HepG2 (cell line): Measurements from ENCODE around the gene SDCCAG8. TPM values are rescaled to one million over a fixed set of nuclear protein-coding genes. Genes with fewer than 3 reads are reported as not detected.

Source experiments
- ATAC-seq: fragments of 200-7000 bp; cut with Tn5 transposase; 3 replicates; pipeline ENCODE4 v1.9.1; 2020; ENCODE audit warnings: mild to moderate bottlenecking, moderate library complexity
- BruUV-seq: library from RNA; stranded (reverse); fragments of 400-500 nt; replicated peaks from 2 replicates; lab custom pipeline; 2021; lab: Mats Ljungman, UMichigan
- CTCF ChIA-PET: fragments of 300-600 bp; formaldehyde crosslinking; extraction: SDS; loops from one replicate; lab custom pipeline; 2021; ENCODE audit warnings: low total read pairs, inconsistent platforms, low intra/inter-chr PET ratio; lab: Yijun Ruan, JAX
- POLR2A ChIA-PET: fragments of 350-600 bp; sonication (Branson Sonifier 250); formaldehyde crosslinking; loops from one replicate; lab custom pipeline; 2020; ENCODE audit warnings: antibody characterized with exemption, inconsistent platforms; lab: Yijun Ruan, JAX
- DNase-seq: peaks from one replicate; pipeline ENCODE4 v3.0.0-alpha.2; 2015; ENCODE audit warnings: low spot score
- FAIRE-seq: peaks from 3 replicates; lab custom pipeline; 2011; peaks lifted over from hg19 to GRCh38; lab: Jason Lieb, UNC
- H2AFZ ChIP-seq: one replicate; pipeline ENCODE4 v1.6.1; 2011; ENCODE audit warnings: low read length, inconsistent platforms
- H3K27ac ChIP-seq: fragments of 300-600 bp; 3 replicates; pipeline ENCODE4 v1.8.0; 2011; ENCODE audit warnings: mixed run types, mild to moderate bottlenecking, mixed read lengths, low read length, inconsistent platforms; ENCODE audit not compliant: insufficient read depth; ENCODE audit errors: extremely low read length
- H3K27me3 ChIP-seq, 2 experiments: fragments of 200-600 bp in 1 of 2; 2 replicates in 1 of 2; 3 replicates in 1 of 2; pipeline versions ENCODE4 v1.6.0 to v1.8.0; 2011; ENCODE audit warnings: low read length in 2 of 2, mild to moderate bottlenecking in 2 of 2, moderate library complexity in 2 of 2, inconsistent platforms in 1 of 2; ENCODE audit not compliant: insufficient read depth in 2 of 2, control insufficient read depth in 1 of 2
- H3K36me3 ChIP-seq, 2 experiments: fragments of 200-600 bp in 1 of 2; replicated peaks in 1 of 2; 2 replicates in 1 of 2; 3 replicates in 1 of 2; pipeline versions ENCODE4 v1.5.1 to v1.8.0; 2011; ENCODE audit warnings: low read length in 2 of 2, inconsistent platforms in 1 of 2; ENCODE audit not compliant: insufficient read depth in 2 of 2, control insufficient read depth in 1 of 2
- H3K4me1 ChIP-seq: 2 replicates; pipeline ENCODE4 v1.5.1; 2012; ENCODE audit warnings: low read length, inconsistent platforms; ENCODE audit not compliant: insufficient read depth
- H3K4me2 ChIP-seq: 2 replicates; pipeline ENCODE4 v1.6.0; 2011; ENCODE audit warnings: low read depth, low read length, inconsistent platforms
- H3K4me3 ChIP-seq, 3 experiments: fragments of 200-600 bp in 1 of 3; sonication (generic), shearing (Covaris generic) in 1 of 3; replicated peaks in 1 of 3; 2 replicates each; pipeline ENCODE4 v1.5.1; 2011 to 2016; ENCODE audit warnings: low read length in 3 of 3, inconsistent platforms in 2 of 3, low read depth in 2 of 3, mild to moderate bottlenecking in 2 of 3, control low read depth in 1 of 3, mixed read lengths in 1 of 3; ENCODE audit not compliant: insufficient read depth in 1 of 3
- H3K79me2 ChIP-seq: one replicate; pipeline ENCODE4 v1.6.1; 2011; ENCODE audit warnings: low read length, inconsistent platforms; ENCODE audit not compliant: insufficient read depth
- H3K9ac ChIP-seq: 2 replicates; pipeline ENCODE4 v1.6.0; 2011; ENCODE audit warnings: mild to moderate bottlenecking, low read depth, low read length, inconsistent platforms; ENCODE audit not compliant: insufficient read depth
- H3K9me3 ChIP-seq: 2 replicates; pipeline ENCODE4 v1.5.1; 2012; ENCODE audit warnings: mild to moderate bottlenecking, low read length
- H4K20me1 ChIP-seq: 2 replicates; pipeline ENCODE4 v1.6.0; 2011; ENCODE audit warnings: inconsistent platforms, mild to moderate bottlenecking, low read length, moderate library complexity; ENCODE audit not compliant: insufficient read depth
- ARID2 ChIP-seq: sonication (generic); formaldehyde crosslinking; IDR thresholded peaks from 2 replicates; pipeline ENCODE4 v1.8.1; 2022; ENCODE audit warnings: mild to moderate bottlenecking, missing genetic modification reagents, borderline replicate concordance
- ARNT2 ChIP-seq: sonication (generic); formaldehyde crosslinking; IDR thresholded peaks from 2 replicates; pipeline ENCODE4 v1.8.0; 2022; ENCODE audit warnings: mild to moderate bottlenecking, low read depth, missing genetic modification reagents, moderate library complexity
- BRD4 ChIP-seq: sonication (generic); formaldehyde crosslinking; IDR thresholded peaks from 2 replicates; pipeline ENCODE4 v1.4.0; 2020; ENCODE audit warnings: missing genetic modification reagents
- FIP1L1 ChIP-seq: fragments of 200-400 bp; formaldehyde crosslinking; IDR thresholded peaks from 2 replicates; pipeline ENCODE4 v1.6.1; 2018; ENCODE audit warnings: low read depth, mild to moderate bottlenecking, low read length, moderate library complexity, borderline replicate concordance; ENCODE audit not compliant: insufficient read depth
- GTF3A ChIP-seq: sonication (generic); formaldehyde crosslinking; conservative IDR thresholded peaks from 2 replicates; pipeline ENCODE4 v1.4.0; 2020; ENCODE audit warnings: mild to moderate bottlenecking, missing genetic modification reagents
- PREB ChIP-seq: sonication (generic); formaldehyde crosslinking; IDR thresholded peaks from 2 replicates; pipeline ENCODE4 v1.4.0; 2020; ENCODE audit warnings: missing genetic modification reagents
- RBM22 ChIP-seq: fragments of 200-400 bp; formaldehyde crosslinking; optimal IDR thresholded peaks from 2 replicates; pipeline ENCODE3; 2017; ENCODE audit warnings: mild to moderate bottlenecking, low read length, moderate library complexity
- RORA ChIP-seq: sonication (generic); formaldehyde crosslinking; IDR thresholded peaks from 2 replicates; pipeline ENCODE4 v1.5.0; 2020; ENCODE audit warnings: mild to moderate bottlenecking, missing genetic modification reagents, moderate library complexity
- SRF ChIP-seq: IDR thresholded peaks from 2 replicates; pipeline ENCODE4 v1.6.1; 2011; ENCODE audit warnings: mild to moderate bottlenecking, low read depth, low read length, moderate library complexity
- ZFP62 ChIP-seq: sonication (generic); formaldehyde crosslinking; IDR thresholded peaks from 2 replicates; pipeline ENCODE4 v1.4.0; 2020; ENCODE audit warnings: missing genetic modification reagents
- ZFP90 ChIP-seq: sonication (generic); formaldehyde crosslinking; IDR thresholded peaks from 2 replicates; pipeline ENCODE4 v1.8.0; 2022; ENCODE audit warnings: missing genetic modification reagents, mild to moderate bottlenecking, inconsistent platforms, borderline replicate concordance
- ZNF256 ChIP-seq: sonication (generic); formaldehyde crosslinking; conservative IDR thresholded peaks from 2 replicates; pipeline ENCODE4 v1.4.0; 2020; ENCODE audit warnings: missing genetic modification reagents
- ZNF432 ChIP-seq: sonication (generic); formaldehyde crosslinking; IDR thresholded peaks from 2 replicates; pipeline ENCODE4 v1.5.0; 2020; ENCODE audit warnings: missing genetic modification reagents, mild to moderate bottlenecking, borderline replicate concordance
- WGBS: methylation state at CpG from one replicate; pipeline ENCODE4 v1.1.6; 2017; ENCODE audit warnings: low lambda C conversion rate; 5-methylcytosine and 5-hydroxymethylcytosine counted together
- in situ Hi-C: cut with HindIII; loops from 2 replicates; pipeline ENCODE4 v1.10.0; 2017; ENCODE audit warnings: low pct_unique_long_range_greater_than_20kb; ENCODE audit not compliant: extremely low pct_ligation_motif_present
- intact Hi-C: fragments of 100-400 bp; cut with micrococcal nuclease; formaldehyde crosslinking; loops from one replicate; pipeline ENCODE4 v1.10.0; 2022; ENCODE audit not compliant: unreplicated experiment
- polyA plus RNA-seq, 8 experiments: library from polyadenylated mRNA; depleted of rRNA in 3 of 8; stranded (reverse) in 7 of 8; unstranded in 1 of 8; fragments of >200 nt; fragmentation: Illumina TruSeq in 4 of 8; extraction: Trizol in 4 of 8; gene quantifications; 2 replicates each; pipeline versions ENCODE4 v1.2.1 to v1.2.3, GENCODE V29; 2011 to 2016; ENCODE audit warnings: low read depth in 4 of 8, missing spikeins in 1 of 8, mixed read lengths in 1 of 8; ENCODE audit not compliant: insufficient read depth in 1 of 8
- total RNA-seq, 5 experiments: library from RNA; depleted of rRNA; stranded (reverse); fragments of >200 nt; fragmentation: Illumina TruSeq; extraction: Trizol; gene quantifications; 2 replicates each; pipeline ENCODE4 v1.2.3, GENCODE V29; 2016; ENCODE audit warnings: low read depth in 1 of 5
- TF ChIP-seq, protein P1 (sequence below): sonication (generic); formaldehyde crosslinking; IDR thresholded peaks from 2 replicates; pipeline ENCODE4 v1.4.0; 2020; ENCODE audit warnings: mild to moderate bottlenecking, missing genetic modification reagents
- TF ChIP-seq, protein P2 (sequence below): sonication (generic); formaldehyde crosslinking; IDR thresholded peaks from 2 replicates; pipeline ENCODE4 v1.4.0; 2020; ENCODE audit warnings: missing genetic modification reagents

Gene SDCCAG8
- total and polyA plus RNA-seq, 2 of the 13 experiments (the other 11 are each of a cell fraction or from before 2014, with no cell fraction given) = 9.5 to 13.4 TPM

DNA sequence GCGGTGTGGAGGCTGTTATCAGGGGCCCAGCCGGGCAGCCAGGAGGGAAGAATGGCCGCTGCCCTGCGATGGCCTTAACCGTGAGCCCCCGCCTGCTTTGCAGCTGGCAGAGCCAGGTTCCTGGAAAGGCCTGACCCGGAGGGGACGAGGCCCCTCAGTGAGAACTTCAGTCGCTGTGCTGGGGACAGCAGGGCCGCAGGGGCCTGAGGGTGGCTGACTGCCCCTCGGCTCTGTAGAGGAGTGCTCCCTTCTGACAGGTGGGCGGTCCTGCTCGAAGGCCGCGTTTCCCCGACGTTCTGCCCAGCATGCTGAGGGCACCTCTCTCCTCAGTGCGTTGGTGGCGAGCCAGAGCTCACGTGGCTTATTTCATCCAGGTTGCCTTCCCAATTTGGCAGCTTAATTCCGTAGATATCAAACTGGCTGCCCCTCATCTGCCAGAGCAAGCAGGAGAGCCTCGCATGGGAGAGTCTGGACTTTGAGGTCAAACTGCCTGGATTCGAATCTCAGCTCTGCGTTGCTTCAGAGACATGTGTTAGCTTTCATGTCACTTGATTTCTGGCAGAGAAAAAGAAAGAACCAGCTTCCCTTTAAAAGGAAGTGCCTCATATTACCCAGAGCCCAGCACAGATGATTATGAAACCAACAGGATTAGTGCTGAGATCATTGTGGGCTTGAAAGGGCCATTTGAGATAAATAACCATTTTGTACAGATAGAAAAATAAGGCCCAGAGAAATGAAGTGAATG lies 239.8 kb downstream of the SDCCAG8 start:
- intact Hi-C loops (no loop called here), in situ Hi-C loops (no loop called here)
- Histone ChIP-seq H3K36me3 (no peaks in the 10 kb centered on the region), H2AFZ (no peak overlapping the region), H3K79me2 (no peaks in the 10 kb centered on the region), H3K4me3 (no peak overlapping the region), H3K9ac (no peak overlapping the region), H3K27ac (no peak overlapping the region), H3K27me3 (no peaks in the 10 kb centered on the region), H3K4me2 (no peak overlapping the region), H3K9me3 (no peaks in the 10 kb centered on the region), H4K20me1 (no peaks in the 10 kb centered on the region), H3K4me1 (no peaks in the 10 kb centered on the region)
- no TSS peak for BruUV-seq
- ChIA-PET POLR2A (no interaction called here), CTCF (no interaction called here)
- no peak for FAIRE-seq
- no peak for DNase-seq
- 80% methylated on average over 6 of the region's 24 CpGs for WGBS
- TF ChIP-seq RORA = no peak
- TF ChIP-seq ZNF432 (CRISPR knock-in tag) = no peak
- TF ChIP-seq ZNF256 (CRISPR knock-in tag) = no peak
- no peak for TF ChIP-seq ARID2
- no peak for TF ChIP-seq BRD4
- TF ChIP-seq, protein P1, sequence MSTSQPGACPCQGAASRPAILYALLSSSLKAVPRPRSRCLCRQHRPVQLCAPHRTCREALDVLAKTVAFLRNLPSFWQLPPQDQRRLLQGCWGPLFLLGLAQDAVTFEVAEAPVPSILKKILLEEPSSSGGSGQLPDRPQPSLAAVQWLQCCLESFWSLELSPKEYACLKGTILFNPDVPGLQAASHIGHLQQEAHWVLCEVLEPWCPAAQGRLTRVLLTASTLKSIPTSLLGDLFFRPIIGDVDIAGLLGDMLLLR (CRISPR knock-in tag) = no peak
- no peak for TF ChIP-seq GTF3A
- no peak for ATAC-seq

GRCh38 chr1:243496187-243496646 lies 240.4 kb downstream of the SDCCAG8 start:
- BruUV-seq = no TSS peak
- H3K4me1 ChIP-seq = no peaks in the 10 kb centered on the region
- H3K4me2 ChIP-seq = no peak overlapping the region
- no peak overlapping the region for H3K4me3 ChIP-seq
- ChIA-PET POLR2A (interaction anchor here (0.5 kb wide), 1 partner anchor 10 kb away, joined by 3 read pairs; no protein-coding TSS in a partner anchor), CTCF (no interaction called here)
- in situ Hi-C loops = no loop called here
- intact Hi-C loops = no loop called here
- no peaks in the 10 kb centered on the region for H3K36me3 ChIP-seq
- H3K79me2 ChIP-seq = no peaks in the 10 kb centered on the region
- WGBS = 95% methylated on average over 16 of the region's 19 CpGs
- H2AFZ ChIP-seq = no peak overlapping the region
- DNase-seq (no peak), FAIRE-seq (no peak), ATAC-seq (no peak)
- H3K27me3 ChIP-seq = no peaks in the 10 kb centered on the region
- H4K20me1 ChIP-seq = no peaks in the 10 kb centered on the region
- H3K27ac ChIP-seq = no peak overlapping the region
- H3K9me3 ChIP-seq = no peaks in the 10 kb centered on the region
- no peak overlapping the region for H3K9ac ChIP-seq
- TF ChIP-seq FIP1L1 = no peak
- no peak for TF ChIP-seq SRF
- TF ChIP-seq ZFP62 (CRISPR knock-in tag) = no peak
- TF ChIP-seq RBM22 = no peak
- no peak for TF ChIP-seq ZFP90
- no peak for TF ChIP-seq ARNT2 (CRISPR knock-in tag)
- TF ChIP-seq, protein P2, sequence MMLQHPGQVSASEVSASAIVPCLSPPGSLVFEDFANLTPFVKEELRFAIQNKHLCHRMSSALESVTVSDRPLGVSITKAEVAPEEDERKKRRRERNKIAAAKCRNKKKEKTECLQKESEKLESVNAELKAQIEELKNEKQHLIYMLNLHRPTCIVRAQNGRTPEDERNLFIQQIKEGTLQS = no peak
- TF ChIP-seq PREB (CRISPR knock-in tag) = no peak
